ENCODE data around the gene RACGAP1.

RACGAP1 gene

DNA sequence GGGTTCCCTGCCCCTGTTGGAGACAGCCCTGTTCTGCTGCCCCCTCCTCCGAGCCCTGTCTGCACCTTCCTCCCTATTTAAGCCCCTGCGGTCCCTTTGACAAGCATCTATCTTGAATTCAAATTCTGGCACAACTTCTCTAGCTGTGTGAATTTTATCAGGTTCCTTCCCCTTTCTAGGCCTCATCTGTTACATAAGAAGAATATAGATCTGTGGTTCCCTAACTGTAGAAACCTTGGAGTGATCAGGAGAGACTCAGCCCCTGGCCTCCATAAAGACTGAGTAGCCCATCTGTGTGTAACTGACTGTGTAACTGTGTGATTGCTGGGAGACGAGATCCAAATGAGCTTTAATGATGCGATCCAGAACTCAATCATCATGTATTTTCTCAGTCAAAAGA lies 13.0 kb upstream of the RACGAP1 start:
- TF ChIP-seq, protein P1, sequence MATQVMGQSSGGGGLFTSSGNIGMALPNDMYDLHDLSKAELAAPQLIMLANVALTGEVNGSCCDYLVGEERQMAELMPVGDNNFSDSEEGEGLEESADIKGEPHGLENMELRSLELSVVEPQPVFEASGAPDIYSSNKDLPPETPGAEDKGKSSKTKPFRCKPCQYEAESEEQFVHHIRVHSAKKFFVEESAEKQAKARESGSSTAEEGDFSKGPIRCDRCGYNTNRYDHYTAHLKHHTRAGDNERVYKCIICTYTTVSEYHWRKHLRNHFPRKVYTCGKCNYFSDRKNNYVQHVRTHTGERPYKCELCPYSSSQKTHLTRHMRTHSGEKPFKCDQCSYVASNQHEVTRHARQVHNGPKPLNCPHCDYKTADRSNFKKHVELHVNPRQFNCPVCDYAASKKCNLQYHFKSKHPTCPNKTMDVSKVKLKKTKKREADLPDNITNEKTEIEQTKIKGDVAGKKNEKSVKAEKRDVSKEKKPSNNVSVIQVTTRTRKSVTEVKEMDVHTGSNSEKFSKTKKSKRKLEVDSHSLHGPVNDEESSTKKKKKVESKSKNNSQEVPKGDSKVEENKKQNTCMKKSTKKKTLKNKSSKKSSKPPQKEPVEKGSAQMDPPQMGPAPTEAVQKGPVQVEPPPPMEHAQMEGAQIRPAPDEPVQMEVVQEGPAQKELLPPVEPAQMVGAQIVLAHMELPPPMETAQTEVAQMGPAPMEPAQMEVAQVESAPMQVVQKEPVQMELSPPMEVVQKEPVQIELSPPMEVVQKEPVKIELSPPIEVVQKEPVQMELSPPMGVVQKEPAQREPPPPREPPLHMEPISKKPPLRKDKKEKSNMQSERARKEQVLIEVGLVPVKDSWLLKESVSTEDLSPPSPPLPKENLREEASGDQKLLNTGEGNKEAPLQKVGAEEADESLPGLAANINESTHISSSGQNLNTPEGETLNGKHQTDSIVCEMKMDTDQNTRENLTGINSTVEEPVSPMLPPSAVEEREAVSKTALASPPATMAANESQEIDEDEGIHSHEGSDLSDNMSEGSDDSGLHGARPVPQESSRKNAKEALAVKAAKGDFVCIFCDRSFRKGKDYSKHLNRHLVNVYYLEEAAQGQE (IDR thresholded peaks at IDR 0.05; ENCODE audit: insufficient read depth in 1 of 2, low read depth in 2 of 2, low read length in 2 of 2): no peak
- TF ChIP-seq FOXP2 (optimal IDR thresholded peaks at IDR 0.05; ENCODE audit: borderline replicate concordance, extremely low read depth, extremely low read length, insufficient read depth): no peak
- TF ChIP-seq TAF1 (IDR thresholded peaks at IDR 0.05; ENCODE audit: borderline replicate concordance, insufficient read depth, low read length): no peak
- TF ChIP-seq SIN3A (IDR thresholded peaks at IDR 0.05; ENCODE audit: borderline replicate concordance, insufficient read depth, low read length): no peak
- TF ChIP-seq POLR2AphosphoS5 (IDR thresholded peaks at IDR 0.05; ENCODE audit: low read depth, low read length): no peak

DNA sequence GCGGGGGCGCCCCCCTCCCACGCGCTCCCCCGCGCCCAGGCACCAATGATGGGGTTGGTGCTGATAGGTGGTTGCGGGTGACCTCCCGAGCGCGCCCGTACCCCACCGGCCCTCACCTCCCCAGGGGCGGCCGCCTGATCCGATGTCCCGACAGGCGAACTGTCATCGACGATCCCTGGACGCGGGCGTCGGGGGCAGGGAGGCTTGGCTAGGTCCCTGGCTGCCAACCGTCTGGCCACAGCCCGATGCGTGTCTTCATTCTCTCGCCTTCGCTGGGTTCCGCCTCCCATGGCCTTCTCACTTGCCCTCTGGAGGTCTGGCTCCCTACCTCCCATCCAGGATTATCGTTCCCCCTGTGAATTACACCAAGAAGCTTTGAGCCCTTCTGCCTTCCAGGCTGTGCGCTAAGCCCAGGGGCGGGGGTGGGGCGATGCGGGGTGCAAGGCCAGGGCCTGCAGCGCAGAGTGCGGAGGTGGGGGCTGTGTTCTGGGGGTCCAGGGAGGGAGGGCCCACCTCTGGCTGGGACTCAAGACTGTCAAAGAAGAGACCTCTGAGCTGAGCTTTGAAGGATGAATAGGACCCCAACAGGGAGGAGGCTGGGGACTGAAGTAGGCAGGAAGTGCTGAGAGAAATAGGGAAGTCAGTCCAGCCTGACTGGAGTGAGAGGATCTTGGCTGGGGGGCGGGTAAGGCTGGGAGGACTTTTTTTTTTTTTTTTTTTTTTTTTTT lies 7.7 kb upstream of the RACGAP1 start:
- TF ChIP-seq SIN3A (IDR thresholded peaks at IDR 0.05; ENCODE audit: borderline replicate concordance, insufficient read depth, low read length) (no peak), TAF1 (IDR thresholded peaks at IDR 0.05; ENCODE audit: borderline replicate concordance, insufficient read depth, low read length) (no peak), POLR2AphosphoS5 (IDR thresholded peaks at IDR 0.05; ENCODE audit: low read depth, low read length) (no peak), FOXP2 (optimal IDR thresholded peaks at IDR 0.05; ENCODE audit: borderline replicate concordance, extremely low read depth, extremely low read length, insufficient read depth) (no peak)
- TF ChIP-seq, protein P1 (IDR thresholded peaks at IDR 0.05; ENCODE audit: insufficient read depth in 1 of 2, low read depth in 2 of 2, low read length in 2 of 2): no peak

DNA sequence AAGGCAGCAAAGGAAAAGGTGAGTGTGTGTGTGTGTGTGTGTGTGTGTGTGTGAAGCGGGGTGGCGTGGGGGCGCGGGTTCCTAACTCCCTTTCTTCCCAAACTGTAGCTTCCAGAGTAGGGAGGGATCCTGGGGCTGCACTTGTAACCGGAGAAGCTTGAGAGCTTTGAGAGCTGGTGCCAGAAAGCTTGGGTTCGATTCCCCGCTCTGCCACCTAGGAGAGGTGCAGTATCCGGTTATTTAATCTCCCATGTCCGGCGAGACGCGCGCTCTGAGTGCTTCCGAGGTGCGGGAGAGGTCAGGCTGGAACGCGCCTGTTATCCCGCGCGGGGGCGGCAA lies 7.2 kb upstream of the RACGAP1 start:
- TF ChIP-seq POLR2AphosphoS5 (IDR thresholded peaks at IDR 0.05; ENCODE audit: low read depth, low read length): no peak
- no peak for TF ChIP-seq FOXP2 (optimal IDR thresholded peaks at IDR 0.05; ENCODE audit: borderline replicate concordance, extremely low read depth, extremely low read length, insufficient read depth)
- TF ChIP-seq, protein P1 (IDR thresholded peaks at IDR 0.05; ENCODE audit: insufficient read depth in 1 of 2, low read depth in 2 of 2, low read length in 2 of 2): no peak
- TF ChIP-seq SIN3A (IDR thresholded peaks at IDR 0.05; ENCODE audit: borderline replicate concordance, insufficient read depth, low read length): no peak
- TF ChIP-seq TAF1 (IDR thresholded peaks at IDR 0.05; ENCODE audit: borderline replicate concordance, insufficient read depth, low read length): no peak

DNA sequence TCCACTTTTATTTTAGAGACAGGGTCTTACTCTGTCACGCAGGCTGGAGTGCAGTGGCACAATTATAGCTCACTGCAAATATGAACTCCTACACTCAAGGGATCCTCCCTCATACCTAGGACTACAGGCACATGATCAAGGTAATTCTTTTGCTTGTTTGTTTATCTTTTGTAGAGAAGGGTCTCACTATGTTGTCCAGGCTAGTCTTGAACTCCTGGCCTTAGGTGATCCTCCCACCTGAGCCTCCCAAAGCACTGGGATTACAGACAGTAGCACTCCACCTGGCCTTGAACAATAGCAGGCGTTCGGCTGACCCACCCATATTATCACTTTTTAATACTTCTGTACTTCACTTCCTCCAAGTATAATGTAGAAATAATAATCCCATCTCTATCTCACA lies 1.4 kb upstream of the RACGAP1 start:
- TF ChIP-seq TAF1 (IDR thresholded peaks at IDR 0.05; ENCODE audit: borderline replicate concordance, insufficient read depth, low read length) (no peak), FOXP2 (optimal IDR thresholded peaks at IDR 0.05; ENCODE audit: borderline replicate concordance, extremely low read depth, extremely low read length, insufficient read depth) (no peak), SIN3A (IDR thresholded peaks at IDR 0.05; ENCODE audit: borderline replicate concordance, insufficient read depth, low read length) (no peak), POLR2AphosphoS5 (IDR thresholded peaks at IDR 0.05; ENCODE audit: low read depth, low read length) (no peak)
- TF ChIP-seq, protein P1 (IDR thresholded peaks at IDR 0.05; ENCODE audit: insufficient read depth in 1 of 2, low read depth in 2 of 2, low read length in 2 of 2): no peak

Data from PFSK-1 (cell line).